ENCODE results near the gene AQP2.
A peak's percentile ranks its signal among the peaks of the same experiment; 100 is the strongest.

AQP2 gene

GRCh38 chr12:49905718-49906314 is 44.7 kb upstream of the AQP2 start (continued):
- no peak for TF ChIP-seq ZC3H10 (CRISPR knock-in tag; IDR thresholded peaks at IDR 0.05)
- TF ChIP-seq TCF4 (CRISPR knock-in tag; IDR thresholded peaks at IDR 0.05; ENCODE audit: borderline replicate concordance), result no peak
- TF ChIP-seq ZFP3 (CRISPR knock-in tag; IDR thresholded peaks at IDR 0.05), result no peak
- TF ChIP-seq GLIS3 (CRISPR knock-in tag; IDR thresholded peaks at IDR 0.05), result no peak

DNA sequence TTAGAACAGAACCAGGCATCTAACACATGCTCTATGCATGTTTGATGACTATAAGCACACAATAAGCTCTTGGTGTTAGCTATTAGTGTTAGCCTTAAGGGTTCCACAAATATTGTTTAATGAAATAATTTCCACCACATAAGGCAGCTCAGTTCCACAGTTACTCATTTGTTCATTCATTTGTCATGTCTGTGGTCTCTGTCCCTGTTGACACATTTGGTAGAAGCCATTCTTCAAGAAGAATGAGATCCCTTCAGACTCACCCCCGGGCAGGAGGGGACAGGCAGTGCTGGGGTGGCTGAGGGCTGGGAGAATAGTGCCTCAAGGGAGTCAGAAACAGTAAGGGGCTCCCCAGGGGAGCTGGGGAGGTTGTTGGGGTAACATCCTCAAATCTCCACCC is 43.2 kb upstream of the AQP2 start:
- TF ChIP-seq ESRRG (CRISPR knock-in tag; IDR thresholded peaks at IDR 0.05), result no peak
- TF ChIP-seq ZNF565 (CRISPR knock-in tag; conservative IDR thresholded peaks at IDR 0.05; ENCODE audit: low read depth), result no peak
- no peak for TF ChIP-seq ZNF8 (CRISPR knock-in tag; IDR thresholded peaks at IDR 0.05)
- no peak for TF ChIP-seq ZFP3 (CRISPR knock-in tag; IDR thresholded peaks at IDR 0.05)
- no peak for TF ChIP-seq PPARA (CRISPR knock-in tag; IDR thresholded peaks at IDR 0.05; ENCODE audit: borderline replicate concordance)
- no peak for TF ChIP-seq ZNF70 (CRISPR knock-in tag; IDR thresholded peaks at IDR 0.05)
- TF ChIP-seq OSR1 (CRISPR knock-in tag; IDR thresholded peaks at IDR 0.05), result no peak
- ATAC-seq, result no peak

DNA sequence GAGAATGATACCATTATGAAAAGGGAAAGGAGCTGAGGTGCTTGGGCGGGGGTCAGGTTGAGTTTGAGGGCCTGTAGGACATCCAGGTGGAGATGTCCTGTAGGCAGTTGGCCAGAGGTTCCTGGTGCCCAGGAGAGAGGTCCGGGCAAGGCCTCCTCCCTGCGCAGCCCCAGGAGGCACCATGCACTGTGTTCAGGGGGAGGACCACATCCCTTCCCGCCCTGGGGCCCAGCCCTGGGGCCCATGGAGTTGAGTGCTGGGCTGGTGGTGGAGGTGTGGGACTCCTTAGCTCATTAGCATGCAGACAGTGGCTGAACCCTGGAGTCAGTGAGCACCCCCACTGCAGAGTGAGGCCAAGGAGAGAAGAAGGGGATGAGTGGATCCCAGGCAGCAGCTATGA is 41.2 kb upstream of the AQP2 start:
- TF ChIP-seq TCF4 (CRISPR knock-in tag; IDR thresholded peaks at IDR 0.05; ENCODE audit: borderline replicate concordance) (no peak), TOX (CRISPR knock-in tag; IDR thresholded peaks at IDR 0.05; ENCODE audit: borderline replicate concordance) (no peak), ZNF8 (CRISPR knock-in tag; IDR thresholded peaks at IDR 0.05) (no peak), ZNF565 (CRISPR knock-in tag; conservative IDR thresholded peaks at IDR 0.05; ENCODE audit: low read depth) (no peak), ZC3H10 (CRISPR knock-in tag; IDR thresholded peaks at IDR 0.05) (no peak), ZFP3 (CRISPR knock-in tag; IDR thresholded peaks at IDR 0.05) (no peak), ZFP30 (CRISPR knock-in tag; IDR thresholded peaks at IDR 0.05) (no peak), ZNF70 (CRISPR knock-in tag; IDR thresholded peaks at IDR 0.05) (no peak), RARB (CRISPR knock-in tag; IDR thresholded peaks at IDR 0.05) (no peak)
- TF ChIP-seq, protein P1, sequence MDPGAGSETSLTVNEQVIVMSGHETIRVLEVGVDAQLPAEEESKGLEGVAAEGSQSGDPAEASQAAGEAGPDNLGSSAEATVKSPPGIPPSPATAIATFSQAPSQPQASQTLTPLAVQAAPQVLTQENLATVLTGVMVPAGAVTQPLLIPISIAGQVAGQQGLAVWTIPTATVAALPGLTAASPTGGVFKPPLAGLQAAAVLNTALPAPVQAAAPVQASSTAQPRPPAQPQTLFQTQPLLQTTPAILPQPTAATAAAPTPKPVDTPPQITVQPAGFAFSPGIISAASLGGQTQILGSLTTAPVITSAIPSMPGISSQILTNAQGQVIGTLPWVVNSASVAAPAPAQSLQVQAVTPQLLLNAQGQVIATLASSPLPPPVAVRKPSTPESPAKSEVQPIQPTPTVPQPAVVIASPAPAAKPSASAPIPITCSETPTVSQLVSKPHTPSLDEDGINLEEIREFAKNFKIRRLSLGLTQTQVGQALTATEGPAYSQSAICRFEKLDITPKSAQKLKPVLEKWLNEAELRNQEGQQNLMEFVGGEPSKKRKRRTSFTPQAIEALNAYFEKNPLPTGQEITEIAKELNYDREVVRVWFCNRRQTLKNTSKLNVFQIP (CRISPR knock-in tag; IDR thresholded peaks at IDR 0.05; ENCODE audit: borderline replicate concordance, low read depth), result no peak
- TF ChIP-seq, protein P2, sequence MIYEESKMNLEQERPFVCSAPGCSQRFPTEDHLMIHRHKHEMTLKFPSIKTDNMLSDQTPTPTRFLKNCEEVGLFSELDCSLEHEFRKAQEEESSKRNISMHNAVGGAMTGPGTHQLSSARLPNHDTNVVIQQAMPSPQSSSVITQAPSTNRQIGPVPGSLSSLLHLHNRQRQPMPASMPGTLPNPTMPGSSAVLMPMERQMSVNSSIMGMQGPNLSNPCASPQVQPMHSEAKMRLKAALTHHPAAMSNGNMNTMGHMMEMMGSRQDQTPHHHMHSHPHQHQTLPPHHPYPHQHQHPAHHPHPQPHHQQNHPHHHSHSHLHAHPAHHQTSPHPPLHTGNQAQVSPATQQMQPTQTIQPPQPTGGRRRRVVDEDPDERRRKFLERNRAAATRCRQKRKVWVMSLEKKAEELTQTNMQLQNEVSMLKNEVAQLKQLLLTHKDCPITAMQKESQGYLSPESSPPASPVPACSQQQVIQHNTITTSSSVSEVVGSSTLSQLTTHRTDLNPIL (CRISPR knock-in tag; IDR thresholded peaks at IDR 0.05; ENCODE audit: low read depth), result no peak
- TF ChIP-seq, protein P3, sequence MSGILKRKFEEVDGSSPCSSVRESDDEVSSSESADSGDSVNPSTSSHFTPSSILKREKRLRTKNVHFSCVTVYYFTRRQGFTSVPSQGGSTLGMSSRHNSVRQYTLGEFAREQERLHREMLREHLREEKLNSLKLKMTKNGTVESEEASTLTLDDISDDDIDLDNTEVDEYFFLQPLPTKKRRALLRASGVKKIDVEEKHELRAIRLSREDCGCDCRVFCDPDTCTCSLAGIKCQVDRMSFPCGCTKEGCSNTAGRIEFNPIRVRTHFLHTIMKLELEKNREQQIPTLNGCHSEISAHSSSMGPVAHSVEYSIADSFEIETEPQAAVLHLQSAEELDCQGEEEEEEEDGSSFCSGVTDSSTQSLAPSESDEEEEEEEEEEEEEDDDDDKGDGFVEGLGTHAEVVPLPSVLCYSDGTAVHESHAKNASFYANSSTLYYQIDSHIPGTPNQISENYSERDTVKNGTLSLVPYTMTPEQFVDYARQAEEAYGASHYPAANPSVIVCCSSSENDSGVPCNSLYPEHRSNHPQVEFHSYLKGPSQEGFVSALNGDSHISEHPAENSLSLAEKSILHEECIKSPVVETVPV (CRISPR knock-in tag; IDR thresholded peaks at IDR 0.05), result no peak
- ATAC-seq, result no peak

- peak; percentile 50 for ATAC-seq
- TF ChIP-seq, protein P2 (CRISPR knock-in tag; IDR thresholded peaks at IDR 0.05; ENCODE audit: low read depth), result no peak
- TF ChIP-seq PPARA (CRISPR knock-in tag; IDR thresholded peaks at IDR 0.05; ENCODE audit: borderline replicate concordance) (no peak), SNAI2 (CRISPR knock-in tag; IDR thresholded peaks at IDR 0.05) (no peak), ZNF70 (CRISPR knock-in tag; IDR thresholded peaks at IDR 0.05) (no peak), BACH2 (CRISPR knock-in tag; IDR thresholded peaks at IDR 0.05; ENCODE audit: borderline replicate concordance) (no peak), ZC3H10 (CRISPR knock-in tag; IDR thresholded peaks at IDR 0.05) (no peak), RARB (CRISPR knock-in tag; IDR thresholded peaks at IDR 0.05) (no peak), ESRRG (CRISPR knock-in tag; IDR thresholded peaks at IDR 0.05) (no peak), ZFP3 (CRISPR knock-in tag; IDR thresholded peaks at IDR 0.05) (no peak), ZFP30 (CRISPR knock-in tag; IDR thresholded peaks at IDR 0.05) (no peak), TCF4 (CRISPR knock-in tag; IDR thresholded peaks at IDR 0.05; ENCODE audit: borderline replicate concordance) (no peak)
- TF ChIP-seq, protein P4, sequence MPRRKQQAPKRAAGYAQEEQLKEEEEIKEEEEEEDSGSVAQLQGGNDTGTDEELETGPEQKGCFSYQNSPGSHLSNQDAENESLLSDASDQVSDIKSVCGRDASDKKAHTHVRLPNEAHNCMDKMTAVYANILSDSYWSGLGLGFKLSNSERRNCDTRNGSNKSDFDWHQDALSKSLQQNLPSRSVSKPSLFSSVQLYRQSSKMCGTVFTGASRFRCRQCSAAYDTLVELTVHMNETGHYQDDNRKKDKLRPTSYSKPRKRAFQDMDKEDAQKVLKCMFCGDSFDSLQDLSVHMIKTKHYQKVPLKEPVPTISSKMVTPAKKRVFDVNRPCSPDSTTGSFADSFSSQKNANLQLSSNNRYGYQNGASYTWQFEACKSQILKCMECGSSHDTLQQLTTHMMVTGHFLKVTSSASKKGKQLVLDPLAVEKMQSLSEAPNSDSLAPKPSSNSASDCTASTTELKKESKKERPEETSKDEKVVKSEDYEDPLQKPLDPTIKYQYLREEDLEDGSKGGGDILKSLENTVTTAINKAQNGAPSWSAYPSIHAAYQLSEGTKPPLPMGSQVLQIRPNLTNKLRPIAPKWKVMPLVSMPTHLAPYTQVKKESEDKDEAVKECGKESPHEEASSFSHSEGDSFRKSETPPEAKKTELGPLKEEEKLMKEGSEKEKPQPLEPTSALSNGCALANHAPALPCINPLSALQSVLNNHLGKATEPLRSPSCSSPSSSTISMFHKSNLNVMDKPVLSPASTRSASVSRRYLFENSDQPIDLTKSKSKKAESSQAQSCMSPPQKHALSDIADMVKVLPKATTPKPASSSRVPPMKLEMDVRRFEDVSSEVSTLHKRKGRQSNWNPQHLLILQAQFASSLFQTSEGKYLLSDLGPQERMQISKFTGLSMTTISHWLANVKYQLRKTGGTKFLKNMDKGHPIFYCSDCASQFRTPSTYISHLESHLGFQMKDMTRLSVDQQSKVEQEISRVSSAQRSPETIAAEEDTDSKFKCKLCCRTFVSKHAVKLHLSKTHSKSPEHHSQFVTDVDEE (CRISPR knock-in tag; IDR thresholded peaks at IDR 0.05), result no peak
- TF ChIP-seq, protein P1 (CRISPR knock-in tag; IDR thresholded peaks at IDR 0.05; ENCODE audit: borderline replicate concordance, low read depth), result no peak
Observed at GRCh38 chr12:49909826-49910225, 40.7 kb upstream of the AQP2 start.
